Stimulated activated CD8-positive, alpha-beta memory T cell treated with anti-CD3 and anti-CD28 coated beads, Interleukin-15, amount 100 ng/mL, for 1 hour (primary cell): Measurements from ENCODE around the gene TLNRD1.

Experiments used
- DNase-seq: peaks from one replicate; pipeline ENCODE4 v3.0.0-alpha.2; 2020; ENCODE audit warnings: low read depth

The TLNRD1 gene

DNA sequence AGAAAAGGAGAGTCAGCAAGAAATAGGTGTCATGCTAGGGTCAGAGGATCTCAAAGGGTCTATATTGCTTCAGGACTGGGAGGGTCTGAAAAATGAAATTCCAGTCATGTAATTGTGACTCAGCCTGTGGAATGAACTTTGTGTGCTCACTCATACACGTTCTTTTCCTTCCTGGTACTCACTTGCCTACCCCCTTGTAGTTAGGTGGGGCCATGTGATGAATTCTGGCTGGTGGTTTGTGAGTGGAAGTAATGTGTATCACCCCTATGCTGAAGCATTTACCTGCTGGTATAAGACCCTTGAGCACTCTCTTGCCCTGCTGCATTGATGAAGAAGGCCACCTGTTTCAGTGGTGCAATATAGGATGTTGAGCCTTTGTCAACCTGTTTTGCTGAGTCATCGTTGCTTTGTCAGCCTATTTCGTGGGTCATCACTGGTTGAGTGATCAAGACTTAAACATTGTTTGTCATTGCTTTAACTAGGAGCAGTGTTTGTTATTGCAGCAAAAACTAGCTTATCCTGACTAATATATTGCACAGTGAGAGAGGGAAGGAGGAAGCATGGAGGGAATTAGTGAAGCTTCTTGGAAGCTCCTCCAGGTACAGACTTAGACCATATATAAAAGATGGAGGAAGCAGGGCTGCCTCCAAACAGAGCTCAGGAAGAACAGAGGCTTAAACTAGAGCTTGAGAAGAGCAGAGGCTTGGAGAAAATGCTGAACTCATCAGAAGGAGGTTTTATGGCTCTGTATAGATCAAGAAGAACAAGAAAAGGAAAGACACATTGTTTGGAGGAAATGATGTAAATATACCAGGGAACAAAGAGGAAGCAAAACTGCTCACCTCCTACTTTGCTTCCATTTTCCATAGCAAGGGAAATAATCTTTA, 28.9 kb downstream of the TLNRD1 start:
- DNase-seq = no peak

- no peak for DNase-seq
Measured at GRCh38 chr15:81030301-81030750, 29.6 kb downstream of the TLNRD1 start.

DNA sequence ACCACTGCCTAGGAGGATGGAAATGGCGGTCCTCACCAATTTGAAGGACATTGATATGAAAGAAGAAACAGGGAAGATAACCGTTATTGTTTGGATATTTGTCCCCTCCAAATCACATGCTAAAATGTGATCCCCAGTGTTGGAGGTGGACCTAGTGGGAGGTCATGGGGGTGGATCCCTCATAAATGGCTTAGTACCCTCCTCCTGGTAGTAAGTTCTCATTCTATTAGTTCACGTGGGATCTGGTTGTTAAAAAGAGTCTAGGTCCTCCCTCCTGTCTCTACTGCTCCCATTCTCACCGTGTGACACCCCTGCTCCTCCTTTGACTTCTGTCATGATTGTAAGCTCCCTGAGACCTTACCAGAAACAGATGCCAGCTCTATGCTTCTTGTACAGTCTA, 30.5 kb downstream of the TLNRD1 start:
- no peak for DNase-seq

GRCh38 chr15:81032355-81032754, 31.6 kb downstream of the TLNRD1 start:
- DNase-seq = no peak

GRCh38 chr15:81032818-81033217, 32.1 kb downstream of the TLNRD1 start:
- no peak for DNase-seq

- DNase-seq = no peak
Measured at GRCh38 chr15:81033508-81033907, 32.8 kb downstream of the TLNRD1 start.

GRCh38 chr15:81037952-81038743, 37.4 kb downstream of the TLNRD1 start:
- DNase-seq = no peak

GRCh38 chr15:81038975-81039607, 38.4 kb downstream of the TLNRD1 start:
- no peak for DNase-seq

DNA sequence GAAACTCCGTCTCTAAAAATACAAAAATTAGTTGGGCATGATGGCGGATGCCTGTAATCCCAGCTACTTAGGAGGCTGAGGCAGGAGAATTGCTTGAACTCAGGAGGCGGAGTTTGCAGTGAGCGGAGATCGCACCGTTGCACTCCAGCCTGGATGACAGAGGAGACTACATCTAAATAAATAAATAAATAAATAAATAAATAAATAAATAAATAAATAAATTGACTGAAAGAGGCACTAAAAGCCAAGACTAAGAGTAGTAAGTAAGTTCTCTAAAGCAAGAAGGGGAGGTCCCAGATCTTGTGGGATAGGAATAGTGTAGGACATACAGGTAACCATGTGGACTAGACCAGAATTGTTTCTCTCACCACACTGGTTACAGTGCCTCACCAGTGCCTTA, 40.0 kb downstream of the TLNRD1 start:
- DNase-seq = no peak

- no peak for DNase-seq
Measured at GRCh38 chr15:81043281-81043934, 42.7 kb downstream of the TLNRD1 start.

DNA sequence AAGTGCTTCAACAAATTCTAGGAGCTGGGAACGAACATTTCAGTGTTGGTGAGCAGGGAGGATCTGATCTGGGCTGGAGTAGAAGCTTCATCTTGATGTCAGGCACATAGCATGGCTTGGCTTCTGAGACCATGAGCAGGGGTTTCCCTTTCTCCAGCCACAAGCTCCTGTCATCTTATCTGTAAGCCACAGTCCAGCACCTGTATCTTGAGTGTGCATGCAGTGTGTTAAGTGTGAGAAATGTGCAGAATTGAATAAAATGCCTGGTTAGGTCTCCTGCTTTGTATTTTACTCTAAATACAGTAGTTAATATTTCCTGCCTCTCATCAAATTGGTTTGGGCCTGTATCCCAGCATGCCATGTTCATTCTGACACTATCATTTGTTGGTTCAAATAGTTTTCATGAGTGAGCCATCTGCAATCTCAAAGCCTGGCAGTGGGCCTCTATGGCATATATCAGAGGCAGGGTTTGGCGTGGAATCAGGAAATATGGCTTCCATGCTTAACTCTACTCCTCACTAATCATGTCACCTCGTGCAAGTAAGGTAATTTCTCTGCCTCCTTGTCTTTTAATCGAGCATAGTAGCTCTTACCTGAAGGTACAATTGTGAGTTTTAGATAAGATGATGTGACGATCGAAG, 43.3 kb downstream of the TLNRD1 start:
- no peak for DNase-seq

DNA sequence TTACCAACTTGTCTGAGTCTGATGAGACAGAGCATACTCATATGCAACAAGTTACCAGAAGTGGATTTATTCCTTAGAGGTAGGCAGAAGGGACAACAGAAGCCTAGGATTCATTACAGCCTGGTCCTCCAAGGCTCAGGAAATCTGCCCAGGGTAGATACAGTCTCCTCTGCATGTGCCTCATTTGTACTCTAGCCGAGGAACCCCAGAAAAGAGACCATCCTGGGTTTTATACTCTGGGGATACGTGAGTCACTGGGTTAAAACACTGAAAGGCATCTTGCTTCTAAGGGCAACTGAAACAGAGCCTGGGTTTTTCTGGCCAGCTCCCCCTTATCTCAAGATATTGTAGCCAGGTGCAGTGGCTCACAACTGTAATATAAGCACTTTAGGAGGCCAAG, 45.6 kb downstream of the TLNRD1 start:
- DNase-seq = no peak

GRCh38 chr15:81047928-81048327, 47.2 kb downstream of the TLNRD1 start:
- DNase-seq = no peak

- no peak for DNase-seq
Measured at GRCh38 chr15:81049835-81050234, 49.1 kb downstream of the TLNRD1 start.

DNA sequence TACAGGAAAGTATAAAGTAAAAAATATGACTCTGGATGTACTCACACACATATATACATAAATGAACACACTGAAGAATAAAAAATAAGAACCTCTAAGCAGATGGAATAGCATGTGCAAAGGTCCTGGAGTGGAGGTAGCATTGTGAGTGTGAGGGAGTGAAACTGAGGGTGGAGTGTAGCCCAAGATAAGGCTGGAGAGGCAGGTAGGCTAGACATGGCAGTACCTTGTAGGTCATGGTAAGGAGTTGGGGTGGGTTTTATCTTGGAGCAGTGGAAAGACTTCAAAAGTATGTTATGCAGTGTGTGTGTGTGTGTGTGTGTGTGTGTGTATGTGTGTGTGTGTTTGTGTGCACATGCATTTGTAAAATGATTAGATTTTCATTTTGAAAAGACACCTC, 49.5 kb downstream of the TLNRD1 start:
- DNase-seq = no peak

GRCh38 chr15:81050805-81051204, 50.1 kb downstream of the TLNRD1 start:
- DNase-seq = no peak

GRCh38 chr15:81052046-81052445, 51.3 kb downstream of the TLNRD1 start:
- DNase-seq = no peak

- DNase-seq = no peak
Measured at GRCh38 chr15:81053621-81054020, 52.9 kb downstream of the TLNRD1 start.

GRCh38 chr15:81054236-81054635, 53.5 kb downstream of the TLNRD1 start:
- no peak for DNase-seq
